ENCODE measurements around the gene REPS2. TPM values are rescaled to one million over a fixed set of nuclear protein-coding genes. Genes with fewer than 3 reads are reported as not detected.

The REPS2 gene
- total RNA-seq, 2 donors from 2014 or later = 30.7 to 46.5 TPM

GRCh38 chrX:17038681-17039161 is 92.3 kb downstream of the REPS2 start:
- no peak for DNase-seq (ENCODE audit: low spot score)
- WGBS = 40% methylated on average over 7 of the region's 7 CpGs

GRCh38 chrX:17039826-17040225 is 93.4 kb downstream of the REPS2 start:
- intact Hi-C loops (cut with DNase I) = loop anchor here (5.0 to 10.0 kb wide), 3 partner anchors 55 to 215 kb away; no protein-coding TSS in a partner anchor
- H3K4me1 ChIP-seq (replicated peaks) = no peaks in the 10 kb centered on the region
- no peaks in the 10 kb centered on the region for H3K36me3 ChIP-seq
- 42% methylated on average over 1 of the region's 1 CpG for WGBS
- no peaks in the 10 kb centered on the region for H3K27me3 ChIP-seq (replicated peaks; ENCODE audit: insufficient read depth)
- no peak for DNase-seq (ENCODE audit: low spot score)
- no peaks in the 10 kb centered on the region for H3K9me3 ChIP-seq
- no peak overlapping the region for H3K27ac ChIP-seq
- TF ChIP-seq POLR2A (IDR thresholded peaks at IDR 0.05) (no peak), POLR2AphosphoS5 (IDR thresholded peaks at IDR 0.05) (no peak)
- no peak overlapping the region for H3K4me3 ChIP-seq

More at GRCh38 chrX:17038681-17039161, 92.3 kb downstream of the REPS2 start:
- no peaks in the 10 kb centered on the region for H3K4me1 ChIP-seq (replicated peaks)
- no peak overlapping the region for H3K4me3 ChIP-seq
- TF ChIP-seq CTCF (IDR thresholded peaks at IDR 0.05) = no peak
- TF ChIP-seq POLR2AphosphoS5 (IDR thresholded peaks at IDR 0.05) = no peak
- no peak for TF ChIP-seq POLR2A (IDR thresholded peaks at IDR 0.05)
- no peaks in the 10 kb centered on the region for H3K27me3 ChIP-seq (replicated peaks; ENCODE audit: insufficient read depth)
- intact Hi-C loops (cut with DNase I) = loop anchor here (10.0 kb wide), 1 partner anchor 54 kb away; no protein-coding TSS in a partner anchor
- H3K27ac ChIP-seq = no peak overlapping the region
- no peaks in the 10 kb centered on the region for H3K9me3 ChIP-seq
- no peaks in the 10 kb centered on the region for H3K36me3 ChIP-seq

- no peak overlapping the region for H3K27ac ChIP-seq
- 88% methylated on average over 1 of the region's 1 CpG for WGBS
- no peaks in the 10 kb centered on the region for H3K9me3 ChIP-seq
- TF ChIP-seq CTCF (IDR thresholded peaks at IDR 0.05) (no peak), POLR2AphosphoS5 (IDR thresholded peaks at IDR 0.05) (no peak), POLR2A (IDR thresholded peaks at IDR 0.05) (no peak)
- H3K4me1 ChIP-seq (replicated peaks) = no peaks in the 10 kb centered on the region
- no peak for DNase-seq (ENCODE audit: low spot score)
- no peaks in the 10 kb centered on the region for H3K27me3 ChIP-seq (replicated peaks; ENCODE audit: insufficient read depth)
- intact Hi-C loops (cut with DNase I) = loop anchor here (5.0 to 10.0 kb wide), 2 partner anchors 153 to 216 kb away; no protein-coding TSS in a partner anchor
- no peaks in the 10 kb centered on the region for H3K36me3 ChIP-seq
- no peak overlapping the region for H3K4me3 ChIP-seq
Observed at GRCh38 chrX:17040711-17041110, 94.3 kb downstream of the REPS2 start.

- no peak for TF ChIP-seq POLR2AphosphoS5 (IDR thresholded peaks at IDR 0.05)
- no peak for TF ChIP-seq POLR2A (IDR thresholded peaks at IDR 0.05)
- TF ChIP-seq CTCF (IDR thresholded peaks at IDR 0.05) = no peak
- no peaks in the 10 kb centered on the region for H3K4me1 ChIP-seq (replicated peaks)
- H3K27ac ChIP-seq = no peak overlapping the region
- DNase-seq (ENCODE audit: low spot score) = no peak
- H3K4me3 ChIP-seq = no peak overlapping the region
- H3K36me3 ChIP-seq = no peaks in the 10 kb centered on the region
- H3K27me3 ChIP-seq (replicated peaks; ENCODE audit: insufficient read depth) = no peaks in the 10 kb centered on the region
- intact Hi-C loops (cut with DNase I) = loop anchor here (5.0 to 10.0 kb wide), 2 partner anchors 155 to 217 kb away; no protein-coding TSS in a partner anchor
- no peaks in the 10 kb centered on the region for H3K9me3 ChIP-seq
Observed at GRCh38 chrX:17042037-17042436, 95.6 kb downstream of the REPS2 start.

- peak; percentile 58 for DNase-seq (ENCODE audit: low spot score)
Observed at GRCh38 chrX:17046478-17047097, 100.1 kb downstream of the REPS2 start.

More at GRCh38 chrX:17046478-17047097, 100.1 kb downstream of the REPS2 start:
- Histone ChIP-seq H3K27ac (no peak overlapping the region), H3K4me1 (replicated peaks) (no peaks in the 10 kb centered on the region), H3K4me3 (no peak overlapping the region), H3K36me3 (no peaks in the 10 kb centered on the region), H3K27me3 (replicated peaks; ENCODE audit: insufficient read depth) (no peaks in the 10 kb centered on the region), H3K9me3 (no peaks in the 10 kb centered on the region)
- TF ChIP-seq POLR2AphosphoS5 (IDR thresholded peaks at IDR 0.05) (peak; percentile 31), CTCF (IDR thresholded peaks at IDR 0.05) (peak; percentile 15 to 73 (median 67)), POLR2A (IDR thresholded peaks at IDR 0.05) (no peak)
- intact Hi-C loops (cut with DNase I) = loop anchor here (10.0 kb wide), 1 partner anchor 222 kb away; no protein-coding TSS in a partner anchor
- 19% methylated on average over 5 of the region's 5 CpGs for WGBS
